B cell (primary cell): ENCODE results near the gene TBRG4. TPM values are rescaled to one million over a fixed set of nuclear protein-coding genes. Genes with fewer than 3 reads are reported as not detected.

Experiments
- ATAC-seq: fragments of 200-7000 bp; cut with Tn5 transposase; one replicate; pipeline ENCODE4 v1.10.0; 2021; ENCODE audit warnings: low read depth, mild to moderate bottlenecking, moderate number of reproducible peaks, moderate library complexity
- CTCF ChIA-PET: fragments of 350-600 bp; sonication (Branson Sonifier 250); formaldehyde crosslinking; loops from one replicate; lab custom pipeline; 2021; ENCODE audit warnings: antibody characterized with exemption, inconsistent platforms; lab: Charles Lee
- POLR2A ChIA-PET: fragments of 350-600 bp; sonication (Branson Sonifier 250); formaldehyde crosslinking; loops from one replicate; lab custom pipeline; 2021; ENCODE audit warnings: antibody characterized with exemption; lab: Charles Lee
- DNase-seq: peaks from one replicate; pipeline ENCODE4 v3.0.0; 2013
- H2AFZ ChIP-seq: 2 replicates; pipeline ENCODE4 v1.6.1; 2012; ENCODE audit warnings: mild to moderate bottlenecking, low read depth, low read length; ENCODE audit not compliant: insufficient read depth, poor library complexity, severe bottlenecking
- H3K27ac ChIP-seq, 2 donors: 1 replicate in 1 of 2; 2 replicates in 1 of 2; pipeline ENCODE4 v1.5.1; 2012 to 2013; ENCODE audit warnings: low read length in 2 of 2, mild to moderate bottlenecking in 2 of 2, moderate library complexity in 1 of 2
- H3K27me3 ChIP-seq, 4 experiments: fragments of 200-600 bp in 1 of 4; sonication (generic) in 1 of 4; replicated peaks in 1 of 4; 1 replicate in 2 of 4; 2 replicates in 2 of 4; pipeline versions ENCODE4 v1.6.1 to v1.7.0; 2013 to 2016; ENCODE audit warnings: low read length in 3 of 4, mild to moderate bottlenecking in 2 of 4, mixed read lengths in 1 of 4, moderate library complexity in 1 of 4; ENCODE audit not compliant: insufficient read depth in 4 of 4, control insufficient read depth in 3 of 4; ENCODE audit errors: control extremely low read depth in 1 of 4
- H3K36me3 ChIP-seq, 2 experiments: replicated peaks in 1 of 2; 1 replicate in 1 of 2; 2 replicates in 1 of 2; pipeline versions ENCODE4 v1.6.1 to v1.7.1; 2013; ENCODE audit warnings: low read length in 1 of 2; ENCODE audit not compliant: insufficient read depth in 2 of 2, control insufficient read depth in 1 of 2; ENCODE audit errors: control extremely low read depth in 1 of 2, extremely low read depth in 1 of 2
- H3K4me1 ChIP-seq, 2 donors: fragments of 200-600 bp in 1 of 2; sonication (generic) in 1 of 2; 1 replicate in 1 of 2; 2 replicates in 1 of 2; pipeline versions ENCODE4 v1.5.1 to v1.6.1; 2013 to 2017; ENCODE audit warnings: low read length in 2 of 2; ENCODE audit not compliant: control insufficient read depth in 2 of 2, insufficient read depth in 2 of 2
- H3K4me2 ChIP-seq: replicated peaks from 2 replicates; pipeline ENCODE3; 2012; ENCODE audit warnings: mild to moderate bottlenecking, low read depth, low read length; ENCODE audit not compliant: poor library complexity, severe bottlenecking
- H3K4me3 ChIP-seq, 5 experiments: fragments of 200-600 bp in 1 of 5; sonication (generic) in 1 of 5; 1 replicate in 3 of 5; 2 replicates in 2 of 5; pipeline versions ENCODE4 v1.5.1 to v1.7.0; 2011 to 2016; ENCODE audit warnings: low read length in 4 of 5, mild to moderate bottlenecking in 4 of 5, low read depth in 2 of 5, control low read depth in 1 of 5, moderate library complexity in 1 of 5; ENCODE audit not compliant: insufficient read depth in 1 of 5; ENCODE audit errors: control extremely low read depth in 1 of 5, extremely low read depth in 1 of 5
- H3K79me2 ChIP-seq: fragments of 200-600 bp; sonication (generic); one replicate; pipeline ENCODE4 v1.6.0; 2016; ENCODE audit warnings: low read length; ENCODE audit not compliant: control insufficient read depth, insufficient read depth
- H3K9ac ChIP-seq: fragments of 200-600 bp; sonication (generic); 2 replicates; pipeline ENCODE4 v1.6.1; 2017; ENCODE audit warnings: mild to moderate bottlenecking, low read length, moderate library complexity
- H3K9me3 ChIP-seq, 3 donors: one replicate each; pipeline versions ENCODE4 v1.6.1 to v1.7.1; 2013; ENCODE audit warnings: low read length in 2 of 3; ENCODE audit not compliant: control insufficient read depth in 2 of 3, insufficient read depth in 1 of 3; ENCODE audit errors: control extremely low read depth in 1 of 3
- H4K20me1 ChIP-seq: 2 replicates; pipeline ENCODE4 v1.6.0; 2012; ENCODE audit warnings: mild to moderate bottlenecking, low read length; ENCODE audit not compliant: insufficient read depth, control insufficient read depth, poor library complexity, severe bottlenecking
- H3K27ac Mint-ChIP-seq: one replicate; pipeline ENCODE4 v1.8.0; 2021; ENCODE audit warnings: mixed read lengths
- H3K27me3 Mint-ChIP-seq: one replicate; pipeline ENCODE4 v1.8.0; 2021; ENCODE audit warnings: mixed read lengths
- H3K4me1 Mint-ChIP-seq: one replicate; pipeline ENCODE4 v1.8.0; 2021; ENCODE audit warnings: mixed read lengths
- H3K4me3 Mint-ChIP-seq: one replicate; pipeline ENCODE4 v1.8.0; 2021; ENCODE audit warnings: mixed read lengths
- H3K9me3 Mint-ChIP-seq: one replicate; pipeline ENCODE4 v1.8.0; 2022; ENCODE audit warnings: mixed read lengths; ENCODE audit not compliant: insufficient read depth
- CTCF ChIP-seq: fragments of 200-600 bp; IDR thresholded peaks from one replicate; pipeline ENCODE4 v1.8.0; 2022; ENCODE audit warnings: antibody characterized with exemption, mild to moderate bottlenecking
- EZH2 ChIP-seq: IDR thresholded peaks from 2 replicates; pipeline ENCODE4 v1.6.1; 2012; ENCODE audit warnings: borderline replicate concordance, low read depth, mild to moderate bottlenecking, moderate library complexity, low read length; ENCODE audit not compliant: insufficient read depth, poor library complexity, severe bottlenecking
- WGBS: methylation state at CpG from one replicate; pipeline ENCODE4 v1.1.5; 2013; ENCODE audit warnings: missing lambda C conversion rate; ENCODE audit not compliant: insufficient coverage; 5-methylcytosine and 5-hydroxymethylcytosine counted together
- intact Hi-C: fragments of 100-400 bp; cut with micrococcal nuclease; formaldehyde crosslinking; loops from one replicate; pipeline ENCODE4 v1.10.0; 2022
- polyA plus RNA-seq: library from polyadenylated mRNA; depleted of rRNA; stranded (reverse); fragments of >200 nt; gene quantifications from 2 replicates; pipeline ENCODE4 v1.2.3, GENCODE V29; 2012
- total RNA-seq, 2 donors: library from RNA; stranded (reverse); fragments of 120-200 nt in 1 of 2; gene quantifications; 1 replicate in 1 of 2; 2 replicates in 1 of 2; pipeline versions ENCODE4 v1.2.3 to v1.2.4, GENCODE V29; 2013 to 2022

TBRG4 gene
- total and polyA plus RNA-seq, 2 donors (not counting 1 experiment from before 2014, with no cell fraction given): 92.8 to 111 TPM

- ChIA-PET CTCF (no interaction called here), POLR2A (no interaction called here)
- TF ChIP-seq CTCF (no peak), EZH2 (no peak)
- H3K4me3 Mint-ChIP-seq: no peak overlapping the region
- peaks cover 99% of the 10 kb centered on the region for H4K20me1 ChIP-seq
- H3K27me3 ChIP-seq: no peaks in the 10 kb centered on the region
- no peaks in the 10 kb centered on the region for H3K9me3 ChIP-seq
- no peak for ATAC-seq
- H3K4me1 Mint-ChIP-seq: peaks cover 66% of the 10 kb centered on the region
- 100% methylated on average over 1 of the region's 3 CpGs for WGBS
- H3K27ac ChIP-seq: peak overlapping the region in 1 of 2 donors; percentile 4
- H3K36me3 ChIP-seq: peaks cover 4 to 48% of the 10 kb centered on the region in 2 experiments
- peak overlapping the region; percentile 33 for H3K27ac Mint-ChIP-seq
- H3K4me3 ChIP-seq: no peak overlapping the region
- no peaks in the 10 kb centered on the region for H3K27me3 Mint-ChIP-seq
- H3K9me3 Mint-ChIP-seq: no peaks in the 10 kb centered on the region
- H2AFZ ChIP-seq: no peak overlapping the region
- no peak overlapping the region for H3K4me2 ChIP-seq
- no peak for DNase-seq
- peaks cover 11 to 14% of the 10 kb centered on the region in 2 donors for H3K4me1 ChIP-seq
- no peak overlapping the region for H3K9ac ChIP-seq
- peaks cover 100% of the 10 kb centered on the region for H3K79me2 ChIP-seq
- intact Hi-C loops: loop anchor here (5.0 to 10.0 kb wide), 2 partner anchors 33 to 55 kb away; partner anchors contain the start of gene CCM2
Observed at GRCh38 chr7:45060295-45060694, 51.2 kb downstream of the TBRG4 start.

DNA sequence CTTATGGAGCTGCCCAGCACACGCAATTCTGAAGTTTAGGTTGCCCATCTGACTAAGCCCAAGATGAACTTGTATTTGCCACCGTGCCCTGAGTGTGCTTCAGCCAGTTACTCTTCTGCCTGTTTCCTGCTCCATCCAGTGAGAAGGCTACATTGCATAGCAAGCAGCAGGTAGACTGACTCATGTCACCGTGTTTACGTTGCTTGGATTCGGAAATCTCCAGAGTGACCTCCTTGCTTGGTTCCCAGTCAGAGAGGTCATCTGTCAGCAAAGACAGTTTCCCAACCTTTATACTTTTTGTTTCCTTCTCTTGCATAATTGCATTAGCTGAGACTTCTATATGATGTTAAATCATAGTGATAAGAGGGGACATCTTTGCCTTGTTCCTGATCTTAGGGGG, 53.6 kb downstream of the TBRG4 start:
- H3K36me3 ChIP-seq: peaks cover 4 to 49% of the 10 kb centered on the region in 2 experiments
- Mint-ChIP-seq H3K27me3 (no peaks in the 10 kb centered on the region), H3K4me3 (no peak overlapping the region), H3K27ac (peak overlapping the region; percentile 4), H3K4me1 (peaks cover 73% of the 10 kb centered on the region), H3K9me3 (no peaks in the 10 kb centered on the region)
- ATAC-seq (no peak), DNase-seq (no peak)
- peaks cover 100% of the 10 kb centered on the region for H3K79me2 ChIP-seq
- intact Hi-C loops: no loop called here
- CTCF ChIA-PET: interaction anchor here (0.6 kb wide), 1 partner anchor 34 kb away, joined by 3 read pairs; no protein-coding TSS in a partner anchor
- peaks cover 97% of the 10 kb centered on the region for H4K20me1 ChIP-seq
- peaks cover 8 to 15% of the 10 kb centered on the region in 2 donors for H3K4me1 ChIP-seq
- WGBS: 97% methylated on average over 5 of the region's 5 CpGs
- POLR2A ChIA-PET: no interaction called here
- TF ChIP-seq EZH2 (no peak), CTCF (no peak)
- no peaks in the 10 kb centered on the region for H3K27me3 ChIP-seq
- H3K4me3 ChIP-seq: no peak overlapping the region
- H3K4me2 ChIP-seq: no peak overlapping the region
- H3K9me3 ChIP-seq: no peaks in the 10 kb centered on the region
- H2AFZ ChIP-seq: no peak overlapping the region
- H3K27ac ChIP-seq: no peak overlapping the region
- H3K9ac ChIP-seq: no peak overlapping the region
